Stimulated activated CD8-positive, alpha-beta memory T cell treated with anti-CD3 and anti-CD28 coated beads, Interleukin-4, amount 100 ng/mL, for 48 hours (primary cell): Measurements from ENCODE around the gene SAMSN1.
"Not testable (repeated sequence)": the region's sequence is repeated elsewhere in the genome, so short reads cannot be mapped to it uniquely, and the experiment has no call there.

Source experiments
- DNase-seq: peaks from one replicate; pipeline ENCODE4 v3.0.0-alpha.2; 2020

SAMSN1 gene

GRCh38 chr21:14527696-14528652 lies 18.1 kb downstream of the SAMSN1 start:
- no peak for DNase-seq

- DNase-seq = no peak
Measured at GRCh38 chr21:14526836-14527695, 19.0 kb downstream of the SAMSN1 start.

DNA sequence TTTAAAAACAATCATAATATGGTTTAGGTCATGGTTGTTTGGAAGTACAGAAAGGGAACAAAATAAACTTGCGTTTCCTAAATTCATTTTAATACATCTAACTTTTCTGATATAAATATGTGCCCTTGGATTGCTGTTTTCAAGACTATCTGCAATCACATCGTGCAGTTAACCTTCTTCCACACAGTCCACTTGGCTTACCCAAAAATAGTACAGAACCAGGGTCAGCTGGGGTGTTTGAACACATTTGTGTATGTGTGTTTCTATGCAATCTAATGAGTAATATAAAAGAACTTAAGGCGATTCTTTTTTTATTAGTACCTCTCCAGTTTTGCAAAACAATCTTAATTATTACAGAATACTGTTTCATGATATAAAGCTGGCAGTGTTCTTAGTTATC lies 19.9 kb downstream of the SAMSN1 start:
- DNase-seq = no peak

GRCh38 chr21:14523234-14523633 lies 22.9 kb downstream of the SAMSN1 start:
- DNase-seq = peak; percentile 64

DNA sequence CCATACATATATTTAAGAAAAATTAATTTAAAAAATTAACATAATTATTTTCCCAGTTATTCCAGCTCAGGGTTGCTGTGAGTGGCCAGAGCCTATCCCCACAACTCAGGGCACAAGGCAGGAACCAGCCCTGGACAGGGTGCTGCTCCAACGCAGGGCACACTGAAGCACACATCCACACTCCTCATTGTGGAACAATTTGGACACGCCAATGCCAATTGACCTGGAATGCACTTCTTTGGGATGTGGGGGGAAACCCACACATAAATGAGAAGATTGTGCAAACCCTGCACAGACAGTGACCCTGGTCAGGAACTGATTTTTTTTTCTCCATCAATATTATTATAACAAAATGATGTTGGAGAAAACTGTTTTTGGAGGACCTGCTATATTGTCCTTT lies 23.4 kb downstream of the SAMSN1 start:
- DNase-seq = no peak

DNA sequence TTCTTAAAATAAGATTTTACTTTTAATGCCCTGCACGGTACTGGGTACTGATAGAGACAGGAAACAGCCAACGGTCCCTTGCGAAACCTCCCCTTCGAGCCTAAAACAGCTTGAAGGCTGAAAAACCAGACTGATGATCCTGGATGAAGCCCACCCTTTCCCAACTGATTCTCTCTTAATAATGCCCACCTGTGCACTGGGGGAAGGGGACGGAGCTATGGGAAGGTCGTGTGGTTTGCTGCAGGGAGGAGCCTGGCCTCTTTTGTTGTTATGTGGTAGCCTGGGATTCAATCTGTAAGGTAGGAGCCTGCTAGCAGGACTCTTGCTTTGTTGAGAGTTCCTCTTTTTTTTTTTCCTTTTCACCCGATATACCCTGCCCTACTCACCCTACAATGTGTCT lies 25.6 kb downstream of the SAMSN1 start:
- no peak for DNase-seq

GRCh38 chr21:14519000-14519399 lies 27.1 kb downstream of the SAMSN1 start:
- DNase-seq = no peak

GRCh38 chr21:14513804-14514203 lies 32.3 kb downstream of the SAMSN1 start:
- DNase-seq = no peak

DNA sequence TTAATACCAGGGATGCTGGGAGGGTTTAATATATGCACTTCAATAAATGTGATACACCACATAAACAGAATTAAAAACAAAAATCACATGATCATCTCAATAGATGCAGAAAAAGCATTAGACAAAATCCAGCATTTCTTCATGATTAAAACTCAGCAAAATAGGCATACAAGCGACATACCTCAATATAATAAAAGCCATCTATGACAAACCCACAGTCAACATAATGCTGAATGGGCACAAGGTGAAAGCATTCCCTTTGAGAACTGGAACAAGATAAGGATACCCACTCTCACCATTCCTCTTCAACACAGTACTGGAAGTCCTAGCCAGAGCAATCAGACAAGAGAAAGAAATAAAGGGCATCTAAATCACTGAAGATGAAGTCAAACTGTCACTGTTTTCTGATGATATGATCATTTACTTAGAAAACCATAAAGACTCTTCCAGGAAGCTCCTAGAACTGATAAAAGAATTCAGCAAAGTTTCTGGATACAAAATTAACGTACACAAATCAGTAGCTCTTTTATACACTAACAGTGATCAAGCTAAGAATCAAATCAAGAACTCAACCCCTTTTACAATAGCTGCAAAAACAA lies 39.2 kb downstream of the SAMSN1 start:
- not testable (repeated sequence) for DNase-seq

GRCh38 chr21:14500873-14501272 lies 45.2 kb downstream of the SAMSN1 start:
- no peak for DNase-seq

- no peak for DNase-seq
Measured at GRCh38 chr21:14499316-14499715, 46.8 kb downstream of the SAMSN1 start.

GRCh38 chr21:14497825-14498224 lies 48.3 kb downstream of the SAMSN1 start:
- no peak for DNase-seq

GRCh38 chr21:14495075-14495474 lies 51.0 kb downstream of the SAMSN1 start:
- no peak for DNase-seq

- DNase-seq = not testable (repeated sequence)
Measured at GRCh38 chr21:14494181-14494580, 51.9 kb downstream of the SAMSN1 start.

GRCh38 chr21:14493731-14494130 lies 52.4 kb downstream of the SAMSN1 start:
- no peak for DNase-seq

DNA sequence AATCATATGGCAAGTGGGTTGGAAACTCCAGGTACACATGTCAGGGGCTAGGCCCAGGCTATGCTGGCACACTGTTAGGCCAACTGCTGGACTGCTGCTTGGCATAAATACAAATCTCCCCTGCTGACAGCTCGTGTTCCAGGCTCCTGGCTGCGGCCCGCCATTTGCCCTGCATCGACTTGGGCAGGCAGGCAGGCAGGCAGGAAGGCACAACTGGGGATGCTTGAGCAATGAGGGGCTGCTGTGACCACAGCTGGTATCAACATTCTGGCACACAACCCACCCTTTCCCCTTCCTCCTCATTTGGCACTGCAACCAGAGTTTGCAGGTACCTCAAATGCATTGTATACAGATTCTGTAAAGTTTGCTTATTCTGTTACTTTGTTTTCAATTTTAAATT lies 53.2 kb downstream of the SAMSN1 start:
- DNase-seq = no peak

- DNase-seq = no peak
Measured at GRCh38 chr21:14491269-14491681, 54.8 kb downstream of the SAMSN1 start.

- DNase-seq = no peak
Measured at GRCh38 chr21:14488672-14489204, 57.4 kb downstream of the SAMSN1 start.

- no peak for DNase-seq
Measured at GRCh38 chr21:14487490-14488432, 58.4 kb downstream of the SAMSN1 start.

DNA sequence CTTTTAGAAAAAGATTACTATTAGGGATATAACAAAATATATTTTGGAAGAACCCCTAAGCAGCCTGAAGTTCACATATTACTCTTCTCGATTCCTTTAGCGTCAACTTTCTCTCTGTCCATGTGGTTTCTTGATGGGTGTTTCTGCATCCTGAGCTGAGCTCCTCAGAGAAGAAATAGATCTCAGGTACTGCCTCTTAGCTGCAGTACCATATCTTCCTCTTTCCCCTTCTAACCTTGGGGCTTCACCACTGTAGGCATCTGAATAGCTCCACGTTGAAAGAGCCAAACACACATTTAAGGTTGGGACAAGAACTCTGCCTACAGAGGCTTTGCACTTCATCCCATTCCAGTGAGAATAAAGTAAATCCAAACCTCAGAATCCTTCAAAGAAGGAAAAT lies 59.2 kb downstream of the SAMSN1 start:
- no peak for DNase-seq

GRCh38 chr21:14484188-14485009 lies 61.7 kb downstream of the SAMSN1 start:
- no peak for DNase-seq
